ENCODE data around the gene CHCHD6.

GRCh38 chr3:126901631-126902030, 197.6 kb downstream of the CHCHD6 start:
- no peak for TF ChIP-seq CTCF (IDR thresholded peaks at IDR 0.05)
- TF ChIP-seq POLR2A (IDR thresholded peaks at IDR 0.05) = no peak
